ENCODE data around the gene CLCN7.

Gene CLCN7

GRCh38 chr16:1464196-1464893 is 10.5 kb downstream of the CLCN7 start:
- DNase-seq (ENCODE audit: low read depth): no peak

DNA sequence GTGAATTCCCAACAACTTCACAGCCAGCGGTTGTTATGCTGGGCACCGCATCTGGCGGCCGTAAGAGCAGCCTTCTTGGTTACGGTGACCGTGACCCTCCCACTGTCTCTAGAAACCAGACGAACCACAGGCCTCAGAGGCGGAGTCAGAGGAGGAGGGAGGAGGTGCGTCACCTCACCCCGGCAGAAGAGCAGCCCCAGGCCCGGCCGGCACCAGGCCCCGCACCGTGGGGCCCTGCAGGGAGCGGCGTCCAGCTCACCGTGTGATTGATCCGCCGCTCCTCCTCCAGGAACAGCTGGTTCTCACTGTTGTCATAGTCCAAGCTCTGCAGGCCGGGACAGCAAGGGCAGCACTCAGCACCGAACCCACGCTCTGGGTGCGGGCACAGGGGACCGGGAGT is 13.7 kb downstream of the CLCN7 start:
- no peak for DNase-seq (ENCODE audit: low read depth)

- DNase-seq (ENCODE audit: low read depth): no peak
Measured at GRCh38 chr16:1460602-1461138, 14.2 kb downstream of the CLCN7 start.

- no peak for DNase-seq (ENCODE audit: low read depth)
Measured at GRCh38 chr16:1459967-1460366, 14.9 kb downstream of the CLCN7 start.

- DNase-seq (ENCODE audit: low read depth): no peak
Measured at GRCh38 chr16:1458977-1459341, 15.9 kb downstream of the CLCN7 start.

DNA sequence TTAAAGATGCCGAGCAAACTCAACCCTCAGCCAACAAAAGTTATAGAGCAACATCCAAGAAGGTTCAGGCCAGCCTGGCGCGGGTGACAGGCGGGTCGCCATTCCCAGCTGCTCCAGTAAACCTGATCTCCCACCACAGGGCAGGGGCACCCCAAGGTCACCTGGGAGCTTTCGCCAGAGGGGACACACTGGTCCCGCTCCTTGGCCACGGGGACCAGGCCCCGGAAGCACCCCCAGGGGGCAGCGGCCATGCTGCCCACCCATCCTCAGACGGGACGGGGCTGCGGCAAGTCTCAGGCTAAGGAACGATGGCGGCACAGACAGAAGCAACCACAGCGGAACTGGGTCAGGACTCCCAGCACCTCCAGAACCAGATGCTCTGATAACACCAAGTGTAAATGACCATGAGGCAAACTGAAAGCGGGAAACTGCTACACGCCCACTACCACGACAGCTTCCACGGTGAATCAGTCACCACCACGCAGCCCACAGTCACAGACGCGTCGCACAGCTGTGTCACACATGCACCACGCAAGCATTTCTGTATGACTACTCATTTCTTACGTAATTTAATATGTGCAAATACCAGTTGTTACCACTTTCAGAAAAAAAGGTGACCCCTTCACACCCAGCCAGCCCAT is 16.4 kb downstream of the CLCN7 start:
- DNase-seq (ENCODE audit: low read depth): no peak

- no peak for DNase-seq (ENCODE audit: low read depth)
Measured at GRCh38 chr16:1457489-1458245, 17.2 kb downstream of the CLCN7 start.

DNA sequence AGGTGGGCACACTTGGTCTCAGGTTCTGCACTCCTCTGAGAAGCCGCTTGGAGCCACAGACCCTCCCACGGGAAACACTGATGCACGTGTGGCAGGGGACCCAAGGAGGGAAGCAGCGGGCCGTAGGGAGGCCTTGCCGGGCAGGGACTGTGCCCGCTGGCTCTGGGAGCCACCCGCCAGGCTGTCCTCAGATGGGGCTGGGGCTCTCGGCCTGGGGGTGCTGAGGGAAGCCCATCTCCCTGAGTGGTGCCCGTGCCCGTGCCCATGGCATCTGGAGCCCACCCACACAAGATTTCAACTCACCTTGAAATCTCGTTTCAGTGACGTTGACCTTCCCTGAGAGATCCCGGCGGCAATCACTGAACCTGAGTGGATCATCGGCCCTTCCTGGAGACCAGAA is 17.9 kb downstream of the CLCN7 start:
- no peak for DNase-seq (ENCODE audit: low read depth)

DNA sequence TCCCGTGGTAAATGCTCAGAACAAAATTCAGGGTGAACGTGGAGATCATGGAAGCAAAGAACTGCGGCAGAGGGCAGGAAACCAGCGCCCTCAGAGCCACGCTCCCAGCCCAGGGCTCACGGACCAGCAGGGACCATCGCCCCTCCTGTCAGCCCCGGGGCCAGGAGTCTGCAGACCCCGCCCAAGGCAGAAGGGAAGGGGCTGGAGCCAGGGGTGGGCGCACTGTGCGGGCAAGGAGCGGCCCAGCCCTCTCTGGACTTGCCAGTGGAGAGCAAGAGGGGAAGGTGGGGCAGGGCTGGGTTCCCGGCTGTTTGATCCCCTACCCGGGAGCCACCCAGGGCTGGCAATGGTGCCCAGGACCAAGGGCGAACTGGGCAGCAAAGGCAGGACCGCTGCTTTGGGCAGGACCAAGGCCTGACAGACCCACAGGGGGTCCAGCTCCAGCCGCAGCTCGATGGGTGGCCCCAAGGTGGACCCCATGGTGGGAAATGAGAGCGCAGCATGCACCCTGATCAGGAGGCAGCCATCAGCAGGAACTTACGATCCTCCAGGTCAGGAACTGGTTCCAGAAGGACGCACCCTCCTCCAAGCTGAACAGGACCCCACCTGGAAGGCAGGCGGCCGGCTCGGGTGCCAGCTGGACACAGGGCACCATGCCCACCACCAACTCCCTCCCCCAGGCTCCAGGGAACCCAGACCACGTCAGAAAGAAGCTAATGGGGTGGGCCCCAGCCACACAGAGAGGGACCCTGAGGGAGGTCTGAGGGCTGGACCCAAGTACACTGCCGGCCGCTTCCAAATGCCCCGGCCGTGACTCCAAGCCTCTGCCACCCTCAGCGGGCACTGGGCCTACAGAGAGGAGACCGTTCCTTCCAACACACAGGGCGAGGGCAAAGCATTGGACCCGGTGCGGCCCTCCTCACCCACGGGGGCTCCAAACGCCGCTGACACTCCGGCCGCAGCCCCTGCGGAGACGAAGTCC is 19.3 kb downstream of the CLCN7 start:
- DNase-seq (ENCODE audit: low read depth): no peak

GRCh38 chr16:1454561-1454960 is 20.3 kb downstream of the CLCN7 start:
- no peak for DNase-seq (ENCODE audit: low read depth)

DNA sequence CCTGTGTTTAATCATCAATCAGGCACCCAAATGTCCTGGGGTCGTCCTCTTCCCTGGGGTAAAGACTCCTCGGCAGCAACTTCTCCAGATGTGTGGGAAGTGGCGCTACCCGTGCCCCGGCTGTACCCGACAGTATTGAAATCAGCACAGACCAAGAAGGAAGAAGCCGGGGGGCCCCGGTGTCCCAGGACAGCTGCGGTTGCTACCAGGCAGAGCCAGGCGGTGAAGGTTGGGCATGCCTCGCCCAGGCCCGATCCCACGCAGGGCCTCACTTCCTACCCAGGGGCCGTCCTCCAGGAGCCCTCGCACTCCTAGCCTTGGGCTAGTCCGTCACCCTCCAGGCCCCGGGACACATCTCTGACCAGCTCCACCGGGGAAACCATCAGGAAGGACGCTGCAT is 21.5 kb downstream of the CLCN7 start:
- no peak for DNase-seq (ENCODE audit: low read depth)

DNA sequence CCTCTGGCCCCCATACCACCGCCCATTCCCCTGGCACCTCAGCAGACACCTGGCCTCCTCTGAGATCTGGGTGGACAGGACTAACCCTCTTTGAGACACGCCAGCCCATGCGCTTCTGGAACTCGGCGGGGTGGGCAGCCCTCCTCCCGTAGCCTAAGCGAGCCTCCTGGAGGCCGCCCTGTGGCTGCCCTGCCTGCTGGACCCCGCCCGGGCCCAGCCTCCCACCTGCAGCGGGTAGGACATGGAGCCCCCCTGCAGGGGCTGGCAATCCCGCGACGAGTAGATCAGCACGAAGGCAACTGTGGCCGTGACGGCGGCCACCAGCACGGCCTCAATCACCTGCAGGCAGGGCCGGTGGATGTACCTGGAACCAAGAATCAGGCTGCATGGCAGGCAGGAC is 22.3 kb downstream of the CLCN7 start:
- no peak for DNase-seq (ENCODE audit: low read depth)

- no peak for DNase-seq (ENCODE audit: low read depth)
Measured at GRCh38 chr16:1451702-1452392, 23.0 kb downstream of the CLCN7 start.

DNA sequence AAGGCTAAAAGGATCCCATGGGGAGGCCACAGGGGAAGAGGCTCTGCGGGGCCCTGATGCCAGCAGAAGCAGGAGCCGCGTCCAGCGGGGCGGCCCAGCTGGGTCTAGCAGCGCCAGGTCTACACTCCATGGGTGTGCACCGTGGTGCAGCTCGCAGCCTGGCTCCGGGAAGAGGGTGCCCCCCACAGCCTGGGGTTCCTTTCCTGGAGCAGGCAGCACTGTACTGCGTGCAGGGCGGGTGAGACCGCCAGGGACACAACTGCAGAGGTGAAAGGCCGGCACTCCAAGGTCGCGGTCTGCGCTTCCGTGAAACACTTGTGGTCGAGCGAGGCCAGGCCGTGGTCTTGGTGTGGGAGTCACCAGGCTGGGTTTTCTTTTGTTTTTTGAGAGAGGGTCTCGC is 24.0 kb downstream of the CLCN7 start:
- no peak for DNase-seq (ENCODE audit: low read depth)

GRCh38 chr16:1450218-1450617 is 24.6 kb downstream of the CLCN7 start:
- no peak for DNase-seq (ENCODE audit: low read depth)

DNA sequence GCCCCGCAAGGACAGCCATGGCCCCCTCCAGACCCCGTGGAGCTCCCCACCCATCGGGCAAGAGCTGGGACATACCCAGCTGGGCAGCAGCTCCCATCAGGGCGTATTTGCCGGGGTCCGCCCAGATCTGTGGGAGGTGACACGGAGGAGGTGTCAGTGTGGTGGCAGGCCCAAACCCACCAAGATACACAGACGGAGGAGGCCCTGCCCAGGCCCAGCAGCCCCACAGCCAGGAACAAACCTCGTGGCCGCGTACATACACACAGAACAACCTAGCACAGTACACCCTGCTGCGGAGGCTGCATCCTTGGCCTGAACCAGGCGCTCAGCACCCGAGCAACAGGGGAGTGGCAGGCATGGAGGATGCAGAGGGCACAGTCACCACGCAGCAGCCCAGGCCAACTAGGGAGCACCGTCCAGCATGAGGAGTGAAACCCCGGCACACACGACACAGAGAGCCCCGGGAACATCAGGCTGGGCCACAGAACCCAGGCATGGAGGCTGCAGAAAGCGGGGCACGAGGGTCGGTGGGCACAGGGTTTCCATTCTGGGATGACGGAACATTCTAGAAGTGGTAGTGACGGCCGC is 25.5 kb downstream of the CLCN7 start:
- no peak for DNase-seq (ENCODE audit: low read depth)

DNA sequence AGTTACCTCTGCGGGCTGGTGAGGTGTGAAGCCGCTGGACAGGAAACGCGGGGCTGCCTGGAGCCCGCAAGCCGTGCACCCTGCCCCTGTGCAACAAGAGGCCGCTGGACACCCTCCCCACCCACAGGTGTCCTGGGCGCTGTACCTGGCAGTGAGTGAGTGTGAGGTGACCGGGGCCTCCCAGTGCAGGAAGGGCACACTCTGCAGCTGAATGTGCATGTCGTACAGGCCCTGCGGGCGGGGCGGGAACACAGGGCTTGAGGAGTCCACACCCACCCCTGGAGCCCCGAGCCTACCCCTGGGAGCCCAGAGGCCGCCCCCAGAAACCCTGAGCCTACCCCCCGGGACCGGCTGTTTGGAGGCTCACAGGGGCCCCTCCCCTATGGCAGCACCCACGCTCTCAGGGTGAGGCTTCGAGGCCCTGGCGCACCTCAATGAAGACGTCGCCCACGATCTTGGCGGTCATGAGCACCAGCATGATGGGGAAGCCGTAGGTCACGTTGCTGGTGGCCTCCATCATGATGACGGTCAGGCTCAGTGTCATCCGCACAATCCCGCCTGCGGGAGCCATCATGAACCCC is 26.2 kb downstream of the CLCN7 start:
- DNase-seq (ENCODE audit: low read depth): no peak

DNA sequence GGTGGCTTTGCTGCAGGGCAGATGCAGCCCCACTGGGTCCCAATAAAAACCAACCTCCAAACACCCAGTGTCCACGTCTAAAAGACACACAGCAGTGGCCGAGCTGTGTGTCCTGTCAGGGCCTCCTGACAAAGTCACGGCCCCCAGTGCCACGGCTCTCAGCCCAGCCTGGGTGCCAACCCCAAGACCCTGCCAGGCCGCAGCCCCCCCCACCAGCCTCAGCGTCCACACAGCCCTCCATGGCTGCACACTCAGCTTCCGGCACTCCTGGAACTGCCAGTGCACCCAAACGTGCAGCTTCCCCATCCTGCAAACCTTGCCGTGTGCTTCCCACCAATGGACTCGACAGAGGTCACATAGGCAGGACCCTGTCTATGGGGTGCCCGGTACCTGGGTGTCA is 26.9 kb downstream of the CLCN7 start:
- no peak for DNase-seq (ENCODE audit: low read depth)

- no peak for DNase-seq (ENCODE audit: low read depth)
Measured at GRCh38 chr16:1446296-1447080, 28.3 kb downstream of the CLCN7 start.
